Tongue (tissue), 3 donors: ENCODE data around the gene KRTAP3-2. TPM values are rescaled to one million over a fixed set of nuclear protein-coding genes. Genes with fewer than 3 reads are reported as not detected.

Experiments
- DNase-seq: peaks from one replicate; pipeline ENCODE4 v3.0.0-alpha.2; 2015
- small RNA-seq: library from RNA; depleted of rRNA; stranded (forward); fragments of <200 nt; gene quantifications from one replicate; pipeline ENCODE3, GENCODE V24; 2014; ENCODE audit warnings: low replicate concordance
- total RNA-seq: library from RNA; depleted of rRNA; stranded (reverse); fragments of >200 nt; gene quantifications from one replicate; pipeline ENCODE4 v1.2.3, GENCODE V29; 2014

Gene KRTAP3-2
- total RNA-seq, 1 donor from 2014 or later = not detected

- no peak for DNase-seq
Observed at GRCh38 chr17:40962059-40962561, 37.6 kb downstream of the KRTAP3-2 start.

GRCh38 chr17:40961591-40961990 lies 38.1 kb downstream of the KRTAP3-2 start:
- DNase-seq = no peak

GRCh38 chr17:40960144-40960543 lies 39.6 kb downstream of the KRTAP3-2 start:
- DNase-seq = no peak

DNA sequence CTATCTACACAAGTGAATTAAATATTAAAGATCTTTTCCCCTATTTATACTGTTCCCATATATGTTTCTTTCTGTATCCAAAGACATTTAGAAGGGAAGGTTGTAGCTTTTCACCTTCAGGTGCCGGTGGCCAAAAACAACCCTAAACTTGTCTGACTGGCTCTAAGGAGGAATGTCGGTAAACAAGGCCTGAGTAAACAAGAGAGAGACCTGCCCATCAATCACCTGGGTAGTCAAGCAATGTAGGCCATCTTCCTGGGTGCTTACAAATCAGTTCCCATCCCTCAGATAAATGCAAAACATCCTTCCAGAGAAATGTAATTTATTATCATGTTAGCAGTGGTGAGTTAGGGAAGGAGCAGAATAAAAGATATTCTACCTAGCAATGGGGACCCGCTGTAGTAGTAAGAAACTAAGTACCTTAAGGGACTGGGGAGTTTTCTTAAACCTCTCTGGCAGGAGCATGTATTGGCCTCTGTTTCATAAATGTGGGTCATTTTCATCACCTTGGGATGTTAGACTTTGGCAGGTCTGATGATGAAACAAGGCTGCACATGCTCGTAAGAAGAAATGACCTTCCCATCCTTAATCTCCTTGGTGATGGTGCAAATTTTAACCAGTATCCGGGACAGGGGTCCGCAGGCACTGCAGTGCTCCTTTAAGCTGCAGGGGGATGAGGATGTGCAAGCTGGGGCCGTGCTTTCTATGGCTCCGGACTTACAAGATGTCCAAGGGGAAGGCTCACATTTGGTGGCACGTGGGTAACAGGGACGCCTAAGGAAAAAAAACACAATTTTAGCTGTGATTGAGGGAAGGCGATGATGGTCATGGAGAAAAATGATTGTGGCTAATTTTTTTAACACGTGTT lies 41.4 kb downstream of the KRTAP3-2 start:
- DNase-seq = no peak

DNA sequence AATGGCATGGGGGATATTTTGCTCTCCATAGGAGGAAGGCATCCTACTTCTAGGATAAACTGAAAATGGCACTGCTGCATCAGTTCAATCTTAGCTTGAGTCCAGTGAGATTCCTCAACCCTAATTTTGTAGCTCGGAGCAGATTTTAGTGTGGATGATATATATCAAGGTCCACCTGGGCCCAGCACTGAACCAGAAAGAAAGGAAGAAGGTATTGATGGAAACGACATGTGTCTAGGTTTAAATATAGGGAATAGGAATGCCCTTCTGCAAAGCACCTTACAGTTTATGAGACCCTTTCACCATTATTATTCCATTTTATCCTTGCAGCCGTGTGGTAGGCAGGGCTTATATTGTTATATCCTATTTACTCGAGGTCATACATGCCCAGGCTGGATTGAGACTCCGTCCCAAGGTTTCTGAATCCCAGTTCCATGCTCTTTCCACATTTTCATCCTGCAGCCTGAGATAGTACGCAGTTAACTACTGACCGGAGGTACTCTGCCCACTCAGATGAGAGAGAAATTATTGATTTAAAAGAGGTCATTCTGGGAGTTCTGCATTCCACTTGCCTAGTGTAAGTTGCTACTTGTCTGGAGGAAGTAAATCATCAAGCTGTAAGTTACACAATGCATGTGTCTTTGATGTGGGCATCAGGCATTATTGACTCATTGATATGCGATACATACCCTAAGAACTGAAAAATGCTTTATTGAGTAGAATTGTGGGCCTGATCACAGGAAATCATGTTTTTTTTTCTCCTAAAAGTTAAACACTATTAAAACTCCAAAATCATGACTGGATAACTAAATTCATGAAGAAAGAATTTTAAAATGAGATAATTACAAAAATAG lies 43.1 kb downstream of the KRTAP3-2 start:
- DNase-seq = no peak

DNA sequence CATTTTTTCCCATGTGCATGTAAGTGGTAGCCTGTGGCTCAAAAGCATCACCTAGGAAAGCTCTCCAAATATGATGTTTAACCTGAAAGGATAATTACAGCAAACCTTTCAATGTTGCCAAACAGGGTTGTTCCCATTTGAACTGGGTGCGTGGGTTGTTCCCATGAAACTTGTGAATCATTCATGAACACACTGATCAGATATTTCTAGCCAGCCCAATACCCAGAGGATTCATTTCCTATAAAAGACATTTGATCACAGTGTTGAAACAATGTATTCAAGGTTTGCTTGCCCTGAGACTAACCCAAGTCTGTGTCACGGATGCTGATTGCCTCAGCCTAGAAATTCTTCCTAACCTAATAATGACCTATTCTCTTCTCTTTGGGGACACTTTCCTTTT lies 45.8 kb downstream of the KRTAP3-2 start:
- DNase-seq = no peak

DNA sequence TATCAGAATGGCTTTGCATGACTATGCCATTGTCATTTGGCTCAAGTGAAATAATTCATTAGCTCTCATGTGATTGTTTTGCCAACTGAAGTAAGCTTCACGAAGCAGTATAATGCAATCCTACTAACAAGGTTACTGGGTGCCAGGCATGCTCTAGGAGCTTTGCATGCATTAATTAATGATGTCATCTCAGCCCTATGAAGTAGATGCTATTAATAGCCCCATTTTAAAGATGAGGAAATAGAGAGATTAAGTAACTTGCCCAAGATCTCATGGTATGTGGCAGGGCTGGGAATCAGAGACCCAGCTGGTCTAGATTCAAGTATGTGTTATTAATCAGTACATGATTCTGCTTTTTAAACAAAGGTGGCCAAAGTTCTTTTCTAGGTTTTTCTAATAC lies 47.0 kb downstream of the KRTAP3-2 start:
- DNase-seq = peak; percentile 31

DNA sequence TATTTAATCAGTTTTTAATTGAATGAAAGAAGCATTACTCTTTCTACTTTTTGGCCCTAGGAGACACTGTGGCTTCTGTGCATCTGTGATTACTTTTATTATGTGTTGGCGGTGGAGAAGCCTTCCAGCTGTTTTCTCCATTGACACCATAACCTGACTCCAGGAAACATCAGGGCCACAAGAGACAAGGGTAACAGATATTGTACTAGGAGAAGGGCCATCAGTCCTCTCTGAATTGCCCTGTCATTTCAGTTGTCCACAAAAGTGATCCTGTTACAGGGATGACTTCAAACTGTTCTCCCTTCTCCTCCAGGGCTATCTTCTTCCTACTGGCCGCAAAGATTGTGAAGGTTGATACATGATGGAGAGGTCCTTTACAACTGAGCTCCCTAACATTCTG lies 47.6 kb downstream of the KRTAP3-2 start:
- DNase-seq = no peak

DNA sequence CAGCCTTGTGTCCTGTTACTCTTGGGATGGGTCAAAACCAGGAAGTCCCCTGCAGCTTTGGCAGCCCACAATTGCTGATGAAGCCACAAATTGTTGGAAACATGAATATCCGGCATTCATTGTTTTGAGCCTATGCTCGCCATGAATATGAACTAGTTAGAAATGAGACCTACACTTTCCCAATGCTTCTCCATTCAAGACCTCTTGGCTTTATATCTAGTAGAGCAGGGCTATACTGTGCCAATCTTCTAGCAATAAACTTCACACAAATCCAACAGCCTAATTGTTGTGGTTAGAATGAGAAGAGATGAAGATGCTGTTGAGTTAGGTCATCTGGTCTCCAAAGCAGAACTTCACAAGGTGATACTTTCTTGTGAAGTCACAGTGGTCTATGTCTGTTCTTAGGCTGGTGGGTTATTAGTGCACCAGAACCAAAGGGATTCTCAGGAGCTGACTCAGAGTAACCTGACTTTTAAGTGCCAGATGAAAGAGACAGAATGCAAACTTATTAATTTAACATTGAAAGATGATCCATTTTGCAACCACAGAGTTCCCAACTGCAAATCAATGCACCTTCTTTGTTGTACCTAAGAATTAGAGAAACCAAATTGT lies 48.6 kb downstream of the KRTAP3-2 start:
- no peak for DNase-seq

DNA sequence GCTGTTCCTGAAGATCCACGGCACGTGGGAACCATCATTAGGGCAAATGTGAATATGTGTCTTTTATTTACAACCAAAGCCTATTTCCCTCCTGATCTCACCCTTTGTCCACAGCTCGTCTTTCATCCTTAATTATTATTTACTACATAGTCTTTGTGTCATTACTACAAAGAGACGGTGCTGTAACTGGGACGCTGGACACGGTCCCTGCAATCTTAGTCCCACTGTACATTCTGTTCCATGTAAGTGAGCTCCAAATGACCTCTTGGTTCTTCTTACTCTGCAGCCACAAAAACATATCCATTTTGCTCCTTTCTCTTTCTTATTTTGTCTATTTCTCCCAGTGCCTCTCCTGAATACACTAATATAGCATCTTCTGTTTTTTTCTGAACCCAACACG lies 49.5 kb downstream of the KRTAP3-2 start:
- no peak for DNase-seq

DNA sequence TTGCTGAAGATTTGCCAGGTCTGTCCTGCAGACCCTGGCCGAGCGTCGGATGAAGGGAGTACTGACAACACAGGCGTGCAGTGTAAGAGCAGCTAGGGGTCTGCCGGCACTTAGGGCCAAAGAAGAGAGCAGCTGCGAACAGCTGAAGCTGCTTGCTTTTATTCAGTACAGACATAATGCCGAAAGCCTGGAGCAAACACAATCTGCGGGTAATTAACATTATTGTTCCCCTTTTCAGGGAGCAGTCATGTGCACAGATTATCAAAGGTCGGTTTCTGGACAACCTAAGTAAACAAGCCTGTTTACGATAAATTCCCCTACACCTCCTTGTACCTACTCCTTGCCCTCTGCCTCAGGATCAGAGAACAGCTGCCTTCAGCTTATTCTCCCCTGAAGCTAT lies 50.3 kb downstream of the KRTAP3-2 start:
- peak; percentile 81 for DNase-seq

Small RNA genes within 50 kb of the gene (small RNA-seq; reads per million reads assigned to genes)
- not detected for gene KRTAP3-4P

Other genes starting within 250 kb of the KRTAP3-2 start
- not detected for gene KRT25, start 244.6 kb downstream of the KRTAP3-2 start, total RNA-seq
- not detected for gene KRT26, start 227.7 kb downstream of the KRTAP3-2 start, total RNA-seq
- gene KRT27, start 217.4 kb downstream of the KRTAP3-2 start, total RNA-seq = not detected
- not detected for gene KRT28, start 199.9 kb downstream of the KRTAP3-2 start, total RNA-seq
- 13.6 TPM for gene KRT10, start 177.3 kb downstream of the KRTAP3-2 start, total RNA-seq
- not detected for gene KRT12, start 132.7 kb downstream of the KRTAP3-2 start, total RNA-seq
- 0.51 TPM for gene KRT20, start 114.7 kb downstream of the KRTAP3-2 start, total RNA-seq
- gene KRT23, start 62.3 kb downstream of the KRTAP3-2 start, total RNA-seq = 26.3 TPM
- 1.8 TPM for gene KRT39, start 33.0 kb downstream of the KRTAP3-2 start, total RNA-seq
- 7.7 TPM for gene KRT40, start 15.6 kb downstream of the KRTAP3-2 start, total RNA-seq
- gene KRTAP3-3, start 5.7 kb downstream of the KRTAP3-2 start, total RNA-seq = not detected
- not detected for gene KRTAP3-1, start 9.2 kb upstream of the KRTAP3-2 start, total RNA-seq
- not detected for gene KRTAP1-5, start 27.3 kb upstream of the KRTAP3-2 start, total RNA-seq
- gene KRTAP1-4, start 30.3 kb upstream of the KRTAP3-2 start, total RNA-seq = not detected
- gene KRTAP1-3, start 35.0 kb upstream of the KRTAP3-2 start, total RNA-seq = not detected
- not detected for gene KRTAP1-1, start 41.5 kb upstream of the KRTAP3-2 start, total RNA-seq
- gene KRTAP2-1, start 47.4 kb upstream of the KRTAP3-2 start, total RNA-seq = not detected
- not detected for gene KRTAP2-2, start 55.3 kb upstream of the KRTAP3-2 start, total RNA-seq
- gene KRTAP2-3, start 60.2 kb upstream of the KRTAP3-2 start, total RNA-seq = not detected
- gene KRTAP2-4, start 66.0 kb upstream of the KRTAP3-2 start, total RNA-seq = not detected
- gene KRTAP4-7, start 84.2 kb upstream of the KRTAP3-2 start, total RNA-seq = not detected
- gene KRTAP4-8, start 98.2 kb upstream of the KRTAP3-2 start, total RNA-seq = not detected
- not detected for gene KRTAP4-16, start 102.3 kb upstream of the KRTAP3-2 start, total RNA-seq
- gene KRTAP4-9, start 105.5 kb upstream of the KRTAP3-2 start, total RNA-seq = not detected
- gene KRTAP4-11, start 118.5 kb upstream of the KRTAP3-2 start, total RNA-seq = not detected
- not detected for gene KRTAP4-12, start 124.3 kb upstream of the KRTAP3-2 start, total RNA-seq
- not detected for gene KRTAP4-6, start 140.6 kb upstream of the KRTAP3-2 start, total RNA-seq
- gene KRTAP4-5, start 149.9 kb upstream of the KRTAP3-2 start, total RNA-seq = not detected
- gene KRTAP4-4, start 160.8 kb upstream of the KRTAP3-2 start, total RNA-seq = not detected
- gene KRTAP4-3, start 168.3 kb upstream of the KRTAP3-2 start, total RNA-seq = not detected
- gene KRTAP4-2, start 178.3 kb upstream of the KRTAP3-2 start, total RNA-seq = not detected
- not detected for gene KRTAP4-1, start 185.0 kb upstream of the KRTAP3-2 start, total RNA-seq
- not detected for gene KRTAP9-1, start 190.0 kb upstream of the KRTAP3-2 start, total RNA-seq
- gene KRTAP9-2, start 226.7 kb upstream of the KRTAP3-2 start, total RNA-seq = not detected
- gene KRTAP9-3, start 232.5 kb upstream of the KRTAP3-2 start, total RNA-seq = not detected
- not detected for gene KRTAP9-8, start 238.1 kb upstream of the KRTAP3-2 start, total RNA-seq
- not detected for gene KRTAP9-4, start 249.8 kb upstream of the KRTAP3-2 start, total RNA-seq